ENCODE data around the gene ROBO1. TPM values are rescaled to one million over a fixed set of nuclear protein-coding genes. Genes with fewer than 3 reads are reported as not detected.

The ROBO1 gene
- total RNA-seq, 2 experiments from 2014 or later = 3.0 to 3.1 TPM

Small RNA genes within 50 kb of the gene (microRNA-seq; reads per million reads assigned to microRNA genes)
- not detected for gene MIR3923

All from activated CD8-positive, alpha-beta T cell treated with anti-CD3 and anti-CD28 coated beads, Interleukin-2, amount 10 ng/mL, durations not matched to agents 7 days and 5 days (primary cell).